GM12892 (cell line): Measurements from ENCODE around the gene SDK1.

ENCODE experiments used
- POLR2A ChIP-seq: IDR thresholded peaks from 2 replicates; pipeline ENCODE4 v1.6.1; 2011; ENCODE audit warnings: low read depth, low read length, control low read depth
- POLR2AphosphoS5 ChIP-seq: IDR thresholded peaks from 2 replicates; pipeline ENCODE4 v1.6.1; 2011; ENCODE audit warnings: low read depth, low read length, control low read depth

DNA sequence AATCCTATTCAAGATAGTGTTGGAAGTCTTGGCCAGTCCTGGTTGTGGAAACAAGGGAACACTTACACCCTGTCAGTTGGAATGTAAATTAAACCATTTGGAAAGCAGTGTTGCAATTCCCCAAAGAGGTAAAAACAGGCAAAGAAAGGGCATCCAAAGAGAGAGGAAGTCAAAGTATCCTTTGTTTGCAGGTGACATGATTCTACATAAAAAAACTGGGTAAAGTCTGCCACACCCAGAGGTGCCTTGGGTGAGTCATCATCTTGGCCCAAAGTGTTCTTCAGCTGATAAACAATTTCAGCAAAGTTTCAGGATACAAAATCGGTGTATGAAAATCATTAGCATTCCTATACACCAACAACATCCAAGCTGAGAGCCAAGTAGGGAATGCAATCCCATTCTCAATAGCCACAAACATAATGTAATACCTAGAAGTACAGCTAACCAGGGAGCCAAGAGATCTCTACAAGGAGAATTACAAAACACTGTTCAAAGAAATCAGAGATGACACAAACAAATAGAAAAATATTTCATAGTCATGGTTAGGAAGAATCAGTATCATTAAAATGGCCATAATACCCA is 278.7 kb downstream of the SDK1 start:
- no peak for TF ChIP-seq POLR2A
- no peak for TF ChIP-seq POLR2AphosphoS5
